WTC11 (cell line): ENCODE measurements around the gene NRG3. TPM values are rescaled to one million over a fixed set of nuclear protein-coding genes. Genes with fewer than 3 reads are reported as not detected.
A peak's percentile ranks its signal among the peaks of the same experiment; 100 is the strongest.

ENCODE experiments used
- ATAC-seq: fragments of 200-7000 bp; cut with Tn5 transposase; 2 replicates; pipeline ENCODE4 v1.10.0; 2021; ENCODE audit warnings: mild to moderate bottlenecking, moderate library complexity
- CTCF ChIA-PET: fragments of 300-600 bp; sonication (Branson Sonifier 250); formaldehyde crosslinking; loops from one replicate; lab custom pipeline; 2021; ENCODE audit warnings: antibody characterized with exemption; lab: Charles Lee
- POLR2A ChIA-PET: fragments of 350-600 bp; sonication (Branson Sonifier 250); formaldehyde crosslinking; loops from one replicate; lab custom pipeline; 2021; ENCODE audit warnings: antibody characterized with exemption; lab: Charles Lee
- DNase-seq: peaks from one replicate; pipeline ENCODE4 v3.0.0; 2021; ENCODE audit warnings: low spot score
- H3K27ac Mint-ChIP-seq: 2 replicates; pipeline ENCODE4 v1.8.0; 2021; ENCODE audit warnings: mixed read lengths
- H3K27me3 Mint-ChIP-seq: 2 replicates; pipeline ENCODE4 v1.8.0; 2021; ENCODE audit warnings: low read depth, mild to moderate bottlenecking, moderate library complexity, mixed read lengths
- H3K36me3 Mint-ChIP-seq: 2 replicates; pipeline ENCODE4 v1.8.0; 2021; ENCODE audit warnings: mixed read lengths
- H3K4me1 Mint-ChIP-seq: 2 replicates; pipeline ENCODE4 v1.8.0; 2022; ENCODE audit warnings: mixed read lengths
- H3K4me3 Mint-ChIP-seq: 2 replicates; pipeline ENCODE4 v1.8.0; 2021; ENCODE audit warnings: mild to moderate bottlenecking, moderate library complexity, mixed read lengths
- H3K9me3 Mint-ChIP-seq: 2 replicates; pipeline ENCODE4 v1.8.0; 2021; ENCODE audit warnings: mixed read lengths
- ARID4B ChIP-seq: sonication (generic); formaldehyde crosslinking; IDR thresholded peaks from 2 replicates; pipeline ENCODE4 v1.8.0; 2023; ENCODE audit warnings: missing genetic modification reagents, mild to moderate bottlenecking, borderline replicate concordance
- ATF1 ChIP-seq: sonication (generic); formaldehyde crosslinking; IDR thresholded peaks from 2 replicates; pipeline ENCODE4 v1.8.1; 2023; ENCODE audit warnings: mild to moderate bottlenecking, moderate library complexity, missing genetic modification reagents
- CTCF ChIP-seq: fragments of 200-600 bp; IDR thresholded peaks from 2 replicates; pipeline ENCODE4 v1.8.0; 2022; ENCODE audit warnings: antibody characterized with exemption
- E2F1 ChIP-seq: sonication (generic); formaldehyde crosslinking; IDR thresholded peaks from 2 replicates; pipeline ENCODE4 v1.8.0; 2022; ENCODE audit warnings: mild to moderate bottlenecking, missing genetic modification reagents
- ETV6 ChIP-seq: sonication (generic); formaldehyde crosslinking; IDR thresholded peaks from 2 replicates; pipeline ENCODE4 v1.8.1; 2022; ENCODE audit warnings: mild to moderate bottlenecking, missing genetic modification reagents
- GRHL2 ChIP-seq: fragments of 250-450 bp; sonication (Bioruptor Pico); IDR thresholded peaks from 2 replicates; pipeline ENCODE4 v1.8.0; 2022; ENCODE audit warnings: mild to moderate bottlenecking, moderate library complexity; ENCODE audit not compliant: insufficient replicate concordance, severe bottlenecking
- GTF2I ChIP-seq: fragments of 250-450 bp; sonication (Bioruptor Pico); conservative IDR thresholded peaks from 2 replicates; pipeline ENCODE4 v1.4.0; 2021; ENCODE audit warnings: mild to moderate bottlenecking
- IRF2 ChIP-seq: sonication (generic); formaldehyde crosslinking; IDR thresholded peaks from 2 replicates; pipeline ENCODE4 v1.8.0; 2022; ENCODE audit warnings: low read depth, missing genetic modification reagents, borderline replicate concordance
- KAT7 ChIP-seq: sonication (generic); formaldehyde crosslinking; IDR thresholded peaks from 2 replicates; pipeline ENCODE4 v1.8.1; 2023; ENCODE audit warnings: missing genetic modification reagents, mild to moderate bottlenecking, borderline replicate concordance
- MAX ChIP-seq: sonication (generic); formaldehyde crosslinking; IDR thresholded peaks from 2 replicates; pipeline ENCODE4 v1.8.0; 2022; ENCODE audit warnings: mild to moderate bottlenecking, missing genetic modification reagents
- MXD4 ChIP-seq: fragments of 250-450 bp; sonication (Bioruptor Pico); IDR thresholded peaks from 2 replicates; pipeline ENCODE4 v1.8.0; 2021; ENCODE audit warnings: mild to moderate bottlenecking, moderate library complexity, borderline replicate concordance
- NFYB ChIP-seq: sonication (generic); formaldehyde crosslinking; conservative IDR thresholded peaks from 2 replicates; pipeline ENCODE4 v1.8.0; 2022; ENCODE audit warnings: low read depth, missing genetic modification reagents
- NR1H2 ChIP-seq: sonication (generic); formaldehyde crosslinking; IDR thresholded peaks from 2 replicates; pipeline ENCODE4 v1.9.0; 2021; ENCODE audit warnings: mild to moderate bottlenecking, moderate library complexity, missing genetic modification reagents
- NR3C1 ChIP-seq: sonication (generic); formaldehyde crosslinking; conservative IDR thresholded peaks from 2 replicates; pipeline ENCODE4 v1.8.1; 2023; ENCODE audit warnings: low read depth, mild to moderate bottlenecking, missing genetic modification reagents
- RORB ChIP-seq: fragments of 250-450 bp; sonication (Bioruptor Pico); IDR thresholded peaks from 2 replicates; pipeline ENCODE4 v1.9.0; 2021; ENCODE audit warnings: mild to moderate bottlenecking
- ZNF423 ChIP-seq: fragments of 250-450 bp; sonication (Bioruptor Pico); IDR thresholded peaks from 2 replicates; pipeline ENCODE4 v2.1.2; 2022; ENCODE audit warnings: mild to moderate bottlenecking, moderate library complexity
- total RNA-seq: library from RNA; stranded (reverse); gene quantifications from 3 replicates; pipeline ENCODE4 v1.2.3, GENCODE V29; 2021

The NRG3 gene
- total RNA-seq, 1 experiment from 2014 or later = 7.0 TPM

- TF ChIP-seq ARID4B (CRISPR knock-in tag) (no peak), IRF2 (CRISPR knock-in tag) (no peak), RORB (CRISPR knock-in tag) (no peak)
These were observed 972.2 kb downstream of the NRG3 start (continued) for GRCh38 chr10:82847242-82847641.

- CTCF ChIA-PET = no interaction called here
- POLR2A ChIA-PET = no interaction called here
- Mint-ChIP-seq H3K9me3 (peaks cover 20% of the 10 kb centered on the region), H3K27me3 (no peaks in the 10 kb centered on the region), H3K4me1 (peaks cover 3% of the 10 kb centered on the region), H3K4me3 (no peak overlapping the region), H3K36me3 (0 out of 2 replicates have a peak, but pooled peaks cover 7% of the 10 kb centered on the region), H3K27ac (no peak overlapping the region)
- DNase-seq (no peak), ATAC-seq (no peak)
- no peak for TF ChIP-seq KAT7 (CRISPR knock-in tag)
These were observed 975.2 kb downstream of the NRG3 start for GRCh38 chr10:82850191-82850590.

- Mint-ChIP-seq H3K36me3 (no peaks in the 10 kb centered on the region), H3K9me3 (no peaks in the 10 kb centered on the region), H3K4me1 (peaks cover 8% of the 10 kb centered on the region), H3K4me3 (no peak overlapping the region), H3K27ac (0 out of 2 replicates have a peak overlapping the region, but pooled peaks have one; percentile 15), H3K27me3 (no peaks in the 10 kb centered on the region)
- no peak for TF ChIP-seq MXD4 (CRISPR knock-in tag)
- no peak for TF ChIP-seq NR3C1 (CRISPR knock-in tag)
- TF ChIP-seq KAT7 (CRISPR knock-in tag) = no peak
- no peak for TF ChIP-seq MAX (CRISPR knock-in tag)
- TF ChIP-seq GRHL2 = no peak
- TF ChIP-seq NR1H2 (CRISPR knock-in tag) = no peak
- TF ChIP-seq NFYB = no peak
- no peak for TF ChIP-seq ATF1 (CRISPR knock-in tag)
- TF ChIP-seq CTCF = no peak
- TF ChIP-seq ZNF423 (CRISPR knock-in tag) = no peak
- TF ChIP-seq ETV6 (CRISPR knock-in tag) = no peak
- TF ChIP-seq E2F1 (CRISPR knock-in tag) = no peak
- TF ChIP-seq GTF2I (CRISPR knock-in tag) = no peak
- DNase-seq (no peak), ATAC-seq (no peak)
- ChIA-PET POLR2A (no interaction called here), CTCF (no interaction called here)
These were observed 982.1 kb downstream of the NRG3 start for GRCh38 chr10:82856957-82857613.
